Stimulated activated CD4-positive, alpha-beta T cell treated with anti-CD3 and anti-CD28 coated beads, Interleukin-4, amount 100 ng/mL, for 1 hour (primary cell): ENCODE measurements around the gene C1QTNF12.
A peak's percentile ranks its signal among the peaks of the same experiment; 100 is the strongest.

Experiments
- DNase-seq: peaks from one replicate; pipeline ENCODE4 v3.0.0-alpha.2; 2020

Gene C1QTNF12

GRCh38 chr1:1246577-1247340 lies at the start of gene C1QTNF12:
C1QTNF12 (minus strand) TSS chr1:1246722; CDS start chr1:1246690, 32 bp downstream.
- no peak for DNase-seq

- no peak for DNase-seq
Observed at GRCh38 chr1:1295154-1295923, 48.8 kb upstream of the C1QTNF12 start.

GRCh38 chr1:1294250-1294890 lies 47.8 kb upstream of the C1QTNF12 start:
- DNase-seq: no peak

- DNase-seq: no peak
Observed at GRCh38 chr1:1293263-1294249, 47.0 kb upstream of the C1QTNF12 start.

GRCh38 chr1:1292851-1293250 lies 46.3 kb upstream of the C1QTNF12 start:
- no peak for DNase-seq

GRCh38 chr1:1292442-1292779 lies 45.9 kb upstream of the C1QTNF12 start:
- no peak for DNase-seq

GRCh38 chr1:1291548-1292441 lies 45.3 kb upstream of the C1QTNF12 start:
- peak; percentile 73 for DNase-seq

GRCh38 chr1:1291023-1291528 lies 44.6 kb upstream of the C1QTNF12 start:
- DNase-seq: no peak

GRCh38 chr1:1290238-1290731 lies 43.8 kb upstream of the C1QTNF12 start:
- peak; percentile 75 for DNase-seq

GRCh38 chr1:1287288-1288110 lies 41.0 kb upstream of the C1QTNF12 start:
- no peak for DNase-seq

- DNase-seq: no peak
Observed at GRCh38 chr1:1286313-1287261, 40.1 kb upstream of the C1QTNF12 start.

- no peak for DNase-seq
Observed at GRCh38 chr1:1285611-1286311, 39.2 kb upstream of the C1QTNF12 start.

GRCh38 chr1:1285102-1285571 lies 38.6 kb upstream of the C1QTNF12 start:
- DNase-seq: no peak

- no peak for DNase-seq
Observed at GRCh38 chr1:1284221-1285101, 37.9 kb upstream of the C1QTNF12 start.

- no peak for DNase-seq
Observed at GRCh38 chr1:1283821-1284220, 37.3 kb upstream of the C1QTNF12 start.

- no peak for DNase-seq
Observed at GRCh38 chr1:1282998-1283397, 36.5 kb upstream of the C1QTNF12 start.
